Suprapubic skin (tissue), 3 donors: ENCODE data around the gene TPI1.

ENCODE experiments used
- CTCF ChIP-seq, 2 donors: fragments of 200-600 bp in 1 of 2; fragments of 450-650 bp in 1 of 2; sonication (generic) in 1 of 2; IDR thresholded peaks; one replicate each; pipeline ENCODE4 v1.5.1; 2016 to 2019; ENCODE audit warnings: antibody characterized with exemption in 2 of 2, mild to moderate bottlenecking in 1 of 2, moderate library complexity in 1 of 2
- POLR2A ChIP-seq, 2 donors: fragments of 450-650 bp; IDR thresholded peaks; one replicate each; pipeline ENCODE4 v1.6.1; 2017; ENCODE audit warnings: antibody characterized with exemption in 2 of 2, mild to moderate bottlenecking in 2 of 2, moderate library complexity in 2 of 2

- TF ChIP-seq CTCF (IDR thresholded peaks at IDR 0.05), result no peak
- TF ChIP-seq POLR2A (IDR thresholded peaks at IDR 0.05), result no peak
These were observed 8.5 kb upstream of the TPI1 start for GRCh38 chr12:6858799-6859198.
